SU-DHL-6 (cell line): ENCODE measurements around the gene FAIM2.

ENCODE experiments used
- H2AFZ ChIP-seq: fragments of 200-600 bp; sonication (generic); 2 replicates; pipeline ENCODE4 v1.6.1; 2014; ENCODE audit warnings: low read depth, mild to moderate bottlenecking, moderate library complexity, mixed read lengths, antibody characterized with exemption, low read length; ENCODE audit not compliant: severe bottlenecking
- H3F3A ChIP-seq: fragments of 200-600 bp; shearing (Covaris generic); 2 replicates; pipeline ENCODE4 v1.6.0; 2016; ENCODE audit warnings: antibody characterized with exemption, mild to moderate bottlenecking; ENCODE audit not compliant: insufficient read depth
- H3K27ac ChIP-seq: fragments of 200-600 bp; sonication (generic); 2 replicates; pipeline ENCODE4 v1.5.1; 2016; ENCODE audit warnings: low read depth, mild to moderate bottlenecking, low read length, moderate library complexity, mixed read lengths
- H3K27me3 ChIP-seq: fragments of 200-600 bp; sonication (generic), shearing (Covaris generic); 2 replicates; pipeline ENCODE4 v1.6.0; 2014; ENCODE audit warnings: mild to moderate bottlenecking, low read length
- H3K36me3 ChIP-seq: fragments of 200-600 bp; sonication (generic); 2 replicates; pipeline ENCODE4 v1.6.1; 2014; ENCODE audit warnings: mild to moderate bottlenecking, low read length, mixed read lengths
- H3K4me2 ChIP-seq: fragments of 300-600, 200-600 bp; shearing (Covaris generic), sonication (generic); 2 replicates; pipeline ENCODE4 v1.6.0; 2014; ENCODE audit warnings: low read length, low read depth, mild to moderate bottlenecking; ENCODE audit not compliant: poor library complexity, severe bottlenecking
- H3K4me3 ChIP-seq: fragments of 200-600 bp; sonication (generic); 2 replicates; pipeline ENCODE4 v1.5.1; 2014; ENCODE audit warnings: antibody characterized with exemption, low read length, mild to moderate bottlenecking, mixed read lengths; ENCODE audit not compliant: insufficient read depth, poor library complexity, severe bottlenecking
- H3K79me2 ChIP-seq: fragments of 200-600 bp; sonication (generic); 2 replicates; pipeline ENCODE4 v1.6.1; 2014; ENCODE audit warnings: mild to moderate bottlenecking, low read length, moderate library complexity; ENCODE audit not compliant: insufficient read depth
- H3K9ac ChIP-seq: fragments of 200-600 bp; sonication (generic); 2 replicates; pipeline ENCODE4 v1.7.0; 2014; ENCODE audit warnings: mild to moderate bottlenecking, low read length
- H3K9me2 ChIP-seq: fragments of 200-600 bp; sonication (generic); replicated peaks from 2 replicates; pipeline ENCODE4 v1.6.1; 2014; ENCODE audit warnings: low read length; ENCODE audit not compliant: insufficient read depth
- H3K9me3 ChIP-seq: fragments of 200-600 bp; sonication (generic); 2 replicates; pipeline ENCODE4 v1.6.1; 2014; ENCODE audit warnings: low read length, mixed read lengths; ENCODE audit not compliant: insufficient read depth
- H4K20me1 ChIP-seq: fragments of 200-600 bp; sonication (generic); 2 replicates; pipeline ENCODE4 v1.6.1; 2014; ENCODE audit warnings: low read depth, mild to moderate bottlenecking, antibody characterized with exemption, low read length, moderate library complexity, mixed read lengths
- EZH2phosphoT487 ChIP-seq: fragments of 200-600 bp; sonication (generic), shearing (Covaris generic); conservative IDR thresholded peaks from 2 replicates; pipeline ENCODE4 v1.6.1; 2018; ENCODE audit warnings: mild to moderate bottlenecking, antibody characterized with exemption, low read length, moderate library complexity, mixed read lengths
- TF ChIP-seq, protein P1 (sequence below): fragments of 200-600 bp; sonication (generic); IDR thresholded peaks from one replicate; pipeline ENCODE4 v1.5.1; 2017; ENCODE audit warnings: antibody characterized with exemption, mild to moderate bottlenecking, low read length, moderate library complexity; ENCODE audit not compliant: insufficient read depth, poor library complexity, severe bottlenecking

Gene FAIM2

DNA sequence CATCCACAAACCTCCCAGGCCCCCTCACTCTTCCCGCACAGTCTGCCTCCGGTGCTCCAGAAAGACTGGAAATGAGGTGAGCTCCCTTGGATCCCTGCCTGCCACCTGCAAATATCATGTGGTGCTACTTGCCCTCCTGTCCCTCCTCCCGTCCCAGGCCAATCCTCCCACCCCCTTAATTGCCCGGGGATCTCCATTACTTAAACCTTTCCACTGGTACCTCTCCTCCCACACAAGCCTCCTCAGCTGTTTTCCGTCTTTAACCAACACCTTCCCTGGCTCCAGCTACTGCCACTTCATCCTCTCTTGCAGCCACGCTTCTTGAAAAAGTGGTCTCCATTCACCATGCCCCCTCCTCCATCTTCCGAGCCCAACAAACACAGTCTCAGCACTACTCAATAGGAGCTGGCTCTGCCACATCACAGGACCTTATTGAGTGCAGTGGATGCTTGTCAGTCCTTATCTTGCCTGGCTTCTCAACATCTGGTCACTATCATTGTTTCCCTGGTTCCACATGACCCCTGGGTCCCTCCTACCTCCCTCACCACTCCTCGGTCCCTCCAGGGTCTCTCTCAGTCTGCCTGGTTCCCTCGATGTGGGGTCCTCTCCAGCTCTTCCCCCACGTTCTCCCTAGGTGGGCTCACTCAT lies 11.5 kb downstream of the FAIM2 start:
- H3K9me3 ChIP-seq = no peaks in the 10 kb centered on the region
- no peaks in the 10 kb centered on the region for H3K79me2 ChIP-seq
- no peak overlapping the region for H2AFZ ChIP-seq
- H4K20me1 ChIP-seq = no peaks in the 10 kb centered on the region
- no peaks in the 10 kb centered on the region for H3K36me3 ChIP-seq
- H3K4me3 ChIP-seq = no peak overlapping the region
- no peak overlapping the region for H3K9ac ChIP-seq
- TF ChIP-seq, protein P1, sequence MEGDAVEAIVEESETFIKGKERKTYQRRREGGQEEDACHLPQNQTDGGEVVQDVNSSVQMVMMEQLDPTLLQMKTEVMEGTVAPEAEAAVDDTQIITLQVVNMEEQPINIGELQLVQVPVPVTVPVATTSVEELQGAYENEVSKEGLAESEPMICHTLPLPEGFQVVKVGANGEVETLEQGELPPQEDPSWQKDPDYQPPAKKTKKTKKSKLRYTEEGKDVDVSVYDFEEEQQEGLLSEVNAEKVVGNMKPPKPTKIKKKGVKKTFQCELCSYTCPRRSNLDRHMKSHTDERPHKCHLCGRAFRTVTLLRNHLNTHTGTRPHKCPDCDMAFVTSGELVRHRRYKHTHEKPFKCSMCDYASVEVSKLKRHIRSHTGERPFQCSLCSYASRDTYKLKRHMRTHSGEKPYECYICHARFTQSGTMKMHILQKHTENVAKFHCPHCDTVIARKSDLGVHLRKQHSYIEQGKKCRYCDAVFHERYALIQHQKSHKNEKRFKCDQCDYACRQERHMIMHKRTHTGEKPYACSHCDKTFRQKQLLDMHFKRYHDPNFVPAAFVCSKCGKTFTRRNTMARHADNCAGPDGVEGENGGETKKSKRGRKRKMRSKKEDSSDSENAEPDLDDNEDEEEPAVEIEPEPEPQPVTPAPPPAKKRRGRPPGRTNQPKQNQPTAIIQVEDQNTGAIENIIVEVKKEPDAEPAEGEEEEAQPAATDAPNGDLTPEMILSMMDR = no peak
- TF ChIP-seq EZH2phosphoT487 = no peak
- H3F3A ChIP-seq = no peaks in the 10 kb centered on the region
- H3K27me3 ChIP-seq = no peaks in the 10 kb centered on the region
- H3K27ac ChIP-seq = no peak overlapping the region
- H3K9me2 ChIP-seq = no peaks in the 10 kb centered on the region
- H3K4me2 ChIP-seq = no peak overlapping the region

DNA sequence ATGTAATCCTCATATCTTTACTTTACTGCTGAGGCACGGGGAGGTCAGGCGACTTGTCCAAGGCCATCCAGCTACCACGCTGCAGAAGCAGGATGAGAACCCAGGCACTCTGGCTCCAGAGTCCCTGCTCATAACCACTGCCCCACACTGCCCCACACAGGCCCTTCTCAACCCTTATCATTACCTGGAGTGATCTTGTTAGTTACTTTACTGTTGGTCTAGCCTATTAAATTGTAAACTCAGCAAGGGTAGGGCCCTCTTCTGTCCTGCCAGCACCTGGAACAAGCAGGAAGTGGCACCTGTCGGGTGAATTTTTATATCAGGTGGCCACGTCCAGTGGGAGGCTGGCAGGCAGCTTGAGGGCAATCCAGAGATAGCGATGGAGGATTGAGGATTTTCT lies 12.2 kb downstream of the FAIM2 start:
- Histone ChIP-seq H3K9me3 (no peaks in the 10 kb centered on the region), H3K4me3 (no peak overlapping the region), H3K27me3 (no peaks in the 10 kb centered on the region), H2AFZ (no peak overlapping the region), H3K9ac (no peak overlapping the region), H3K79me2 (no peaks in the 10 kb centered on the region), H4K20me1 (no peaks in the 10 kb centered on the region), H3K36me3 (no peaks in the 10 kb centered on the region), H3K27ac (no peak overlapping the region), H3K4me2 (no peak overlapping the region), H3K9me2 (no peaks in the 10 kb centered on the region), H3F3A (no peaks in the 10 kb centered on the region)
- no peak for TF ChIP-seq EZH2phosphoT487
- TF ChIP-seq, protein P1 = no peak

DNA sequence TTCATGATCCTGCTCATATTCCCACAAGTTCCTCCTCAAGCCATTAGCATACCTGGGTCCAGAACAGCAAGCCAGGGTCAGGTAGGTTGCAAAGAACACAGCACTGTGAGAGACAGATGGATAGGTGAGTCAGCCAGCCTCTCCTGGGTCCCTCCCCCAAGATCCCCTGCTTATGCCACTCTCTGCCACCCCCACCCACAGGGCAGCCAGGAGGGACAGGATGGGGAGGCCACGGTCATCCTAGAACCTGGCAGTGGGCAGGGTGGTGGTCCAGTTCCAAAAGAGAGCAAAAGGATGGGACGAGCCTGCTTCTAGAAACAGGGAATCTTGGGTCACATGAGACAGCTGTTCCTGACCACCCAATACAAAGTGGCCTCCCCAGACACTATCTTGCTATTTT lies 12.7 kb downstream of the FAIM2 start:
- H3K9me3 ChIP-seq = no peaks in the 10 kb centered on the region
- no peaks in the 10 kb centered on the region for H3F3A ChIP-seq
- TF ChIP-seq, protein P1 = no peak
- no peak for TF ChIP-seq EZH2phosphoT487
- H4K20me1 ChIP-seq = no peaks in the 10 kb centered on the region
- H2AFZ ChIP-seq = no peak overlapping the region
- H3K27me3 ChIP-seq = no peaks in the 10 kb centered on the region
- no peaks in the 10 kb centered on the region for H3K9me2 ChIP-seq
- H3K4me3 ChIP-seq = no peak overlapping the region
- H3K36me3 ChIP-seq = no peaks in the 10 kb centered on the region
- H3K79me2 ChIP-seq = no peaks in the 10 kb centered on the region
- no peak overlapping the region for H3K27ac ChIP-seq
- no peak overlapping the region for H3K9ac ChIP-seq
- H3K4me2 ChIP-seq = no peak overlapping the region
